WI38 (cell line): ENCODE data around the gene TLN1.

Experiments
- H3K4me3 ChIP-seq: 2 replicates; pipeline ENCODE4 v1.5.1; 2011; ENCODE audit warnings: low read depth, mild to moderate bottlenecking, control low read depth, low read length
- TF ChIP-seq, protein P1 (sequence below): IDR thresholded peaks from 2 replicates; pipeline ENCODE4 v1.5.1; 2012; ENCODE audit warnings: low read depth, mild to moderate bottlenecking, control low read depth, low read length

TLN1 gene

DNA sequence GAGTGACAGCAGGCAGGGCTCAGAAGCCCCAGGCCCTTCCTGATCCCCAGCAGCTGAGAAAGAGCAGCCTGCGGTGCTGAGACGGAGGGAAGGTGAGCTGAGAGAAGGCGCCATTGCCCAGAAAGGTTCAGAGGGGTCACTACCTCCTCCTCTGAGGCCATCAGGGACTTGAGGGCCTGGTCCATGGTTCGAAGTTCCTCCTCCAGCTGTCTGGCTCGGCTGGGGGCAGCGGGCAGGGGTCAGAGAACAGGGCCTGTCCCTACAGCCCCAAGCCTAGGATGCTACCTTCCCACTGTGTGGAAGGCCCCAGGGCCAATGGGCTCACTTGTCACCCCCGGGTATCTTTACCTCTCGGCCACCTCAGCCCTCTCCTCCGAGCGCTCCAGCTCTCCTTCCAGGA, 47.1 kb downstream of the TLN1 start:
- H3K4me3 ChIP-seq: peak overlapping the region; percentile 22; the same call in 1 of the 2 replicates
- TF ChIP-seq, protein P1, sequence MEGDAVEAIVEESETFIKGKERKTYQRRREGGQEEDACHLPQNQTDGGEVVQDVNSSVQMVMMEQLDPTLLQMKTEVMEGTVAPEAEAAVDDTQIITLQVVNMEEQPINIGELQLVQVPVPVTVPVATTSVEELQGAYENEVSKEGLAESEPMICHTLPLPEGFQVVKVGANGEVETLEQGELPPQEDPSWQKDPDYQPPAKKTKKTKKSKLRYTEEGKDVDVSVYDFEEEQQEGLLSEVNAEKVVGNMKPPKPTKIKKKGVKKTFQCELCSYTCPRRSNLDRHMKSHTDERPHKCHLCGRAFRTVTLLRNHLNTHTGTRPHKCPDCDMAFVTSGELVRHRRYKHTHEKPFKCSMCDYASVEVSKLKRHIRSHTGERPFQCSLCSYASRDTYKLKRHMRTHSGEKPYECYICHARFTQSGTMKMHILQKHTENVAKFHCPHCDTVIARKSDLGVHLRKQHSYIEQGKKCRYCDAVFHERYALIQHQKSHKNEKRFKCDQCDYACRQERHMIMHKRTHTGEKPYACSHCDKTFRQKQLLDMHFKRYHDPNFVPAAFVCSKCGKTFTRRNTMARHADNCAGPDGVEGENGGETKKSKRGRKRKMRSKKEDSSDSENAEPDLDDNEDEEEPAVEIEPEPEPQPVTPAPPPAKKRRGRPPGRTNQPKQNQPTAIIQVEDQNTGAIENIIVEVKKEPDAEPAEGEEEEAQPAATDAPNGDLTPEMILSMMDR: no peak

DNA sequence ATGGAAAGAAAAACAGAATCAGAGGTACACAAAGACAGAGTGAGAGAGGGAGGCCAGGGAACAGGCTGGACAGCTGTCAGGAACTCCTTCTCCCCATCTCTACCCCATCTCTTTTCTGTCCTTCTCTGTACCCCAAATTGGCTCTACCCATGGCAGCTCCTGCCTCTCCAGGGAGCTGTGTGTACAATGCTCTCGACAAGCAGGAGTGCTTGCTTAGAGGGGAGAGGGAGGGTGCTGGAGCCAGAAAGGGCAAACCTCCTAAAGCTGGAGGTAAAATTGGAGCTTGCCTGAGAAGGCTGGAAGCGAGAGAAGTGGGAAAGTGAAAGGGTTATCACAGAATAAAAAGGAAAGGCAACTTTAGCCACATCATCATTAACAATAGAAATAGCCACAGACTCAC, 48.7 kb downstream of the TLN1 start:
- no peak overlapping the region for H3K4me3 ChIP-seq
- TF ChIP-seq, protein P1: no peak

DNA sequence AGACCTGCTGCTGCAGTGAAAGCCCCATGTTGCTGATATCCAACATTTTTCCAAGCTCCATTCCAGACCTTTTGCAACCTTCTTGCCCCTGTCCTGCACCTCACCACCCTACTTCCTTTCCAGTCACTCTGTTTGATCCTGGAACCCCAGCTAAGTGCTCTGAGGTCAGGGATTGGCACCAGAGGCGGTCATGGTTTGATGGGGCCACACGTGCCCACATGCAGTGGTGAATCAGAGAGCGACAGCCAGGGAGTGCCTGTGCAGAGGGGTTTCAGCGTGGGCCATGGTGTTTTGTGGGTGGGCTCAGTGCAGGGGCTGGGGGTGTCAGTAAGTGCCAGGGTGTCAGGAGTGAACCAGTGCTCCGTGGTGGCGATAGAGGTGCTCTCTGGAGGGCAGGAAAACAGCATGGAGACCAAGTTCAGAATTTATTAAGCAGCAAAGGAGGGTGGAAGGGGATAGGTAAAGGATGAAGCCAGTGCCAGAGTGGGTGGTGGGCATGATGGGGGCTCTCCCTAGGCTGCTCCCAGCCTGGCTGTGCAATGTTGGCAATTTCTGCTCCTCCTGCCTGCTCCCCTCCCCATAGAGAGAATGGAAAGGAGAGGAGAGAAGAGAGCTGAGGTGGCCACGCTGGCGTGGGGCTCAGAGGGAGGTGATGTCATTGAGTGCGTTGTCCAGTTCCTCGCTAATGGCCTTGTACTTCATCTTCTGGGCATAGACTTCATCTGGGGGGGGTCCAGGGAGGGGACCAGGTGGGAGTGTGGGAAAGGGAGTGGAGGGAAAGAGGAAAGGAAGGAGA, 49.3 kb downstream of the TLN1 start:
- TF ChIP-seq, protein P1: no peak
- no peak overlapping the region for H3K4me3 ChIP-seq

DNA sequence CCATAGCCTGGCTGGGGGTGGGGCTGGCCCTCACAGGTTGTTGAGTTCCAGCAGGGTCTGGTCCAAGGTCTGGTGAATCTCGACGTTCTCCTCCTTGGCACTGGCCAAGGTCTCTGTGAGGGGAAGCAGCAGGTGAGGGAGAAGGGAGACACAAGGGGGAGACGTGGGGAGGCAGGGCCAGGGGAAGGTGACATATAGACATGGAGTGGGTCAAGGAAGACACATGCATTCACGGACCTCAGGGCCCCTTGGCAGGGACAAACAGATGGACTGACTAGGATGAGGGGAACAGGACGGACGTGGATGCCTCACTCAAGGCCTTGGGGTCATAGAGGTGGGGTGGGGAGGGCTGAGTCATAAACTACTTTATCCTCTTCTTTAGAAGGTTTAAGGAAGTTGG, 49.9 kb downstream of the TLN1 start:
- TF ChIP-seq, protein P1: no peak
- no peak overlapping the region for H3K4me3 ChIP-seq

DNA sequence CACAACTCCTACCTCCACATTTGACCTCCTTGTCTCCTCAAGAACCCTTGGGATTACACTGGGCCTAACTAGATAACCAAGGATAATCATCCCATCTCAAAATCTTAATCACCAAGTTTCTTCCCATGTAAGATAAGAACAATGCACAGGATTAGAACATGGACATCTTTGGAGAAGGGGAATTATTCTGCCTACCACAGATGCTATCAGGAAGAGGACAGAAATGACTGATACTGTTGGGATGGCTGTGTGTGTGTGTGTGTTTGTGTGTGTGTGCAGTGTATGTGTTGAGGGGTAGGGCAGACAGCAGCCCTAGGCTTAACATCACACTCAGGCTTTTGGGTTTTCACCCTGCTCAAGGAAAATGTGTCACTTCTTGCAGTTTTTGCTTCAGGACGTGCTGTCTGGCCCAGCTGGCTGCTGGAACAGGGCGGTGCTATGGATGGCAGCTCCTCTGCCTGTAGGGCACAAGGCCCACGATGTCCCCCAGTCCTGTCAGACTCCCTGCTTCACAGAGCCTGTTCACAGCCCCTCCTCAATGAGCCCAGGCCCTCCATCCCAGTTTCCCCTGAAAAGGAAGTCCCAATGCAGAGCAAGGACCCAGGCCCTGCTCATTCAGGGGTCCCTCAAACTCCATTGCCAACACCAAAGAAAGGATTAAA, 50.5 kb downstream of the TLN1 start:
- TF ChIP-seq, protein P1: no peak

DNA sequence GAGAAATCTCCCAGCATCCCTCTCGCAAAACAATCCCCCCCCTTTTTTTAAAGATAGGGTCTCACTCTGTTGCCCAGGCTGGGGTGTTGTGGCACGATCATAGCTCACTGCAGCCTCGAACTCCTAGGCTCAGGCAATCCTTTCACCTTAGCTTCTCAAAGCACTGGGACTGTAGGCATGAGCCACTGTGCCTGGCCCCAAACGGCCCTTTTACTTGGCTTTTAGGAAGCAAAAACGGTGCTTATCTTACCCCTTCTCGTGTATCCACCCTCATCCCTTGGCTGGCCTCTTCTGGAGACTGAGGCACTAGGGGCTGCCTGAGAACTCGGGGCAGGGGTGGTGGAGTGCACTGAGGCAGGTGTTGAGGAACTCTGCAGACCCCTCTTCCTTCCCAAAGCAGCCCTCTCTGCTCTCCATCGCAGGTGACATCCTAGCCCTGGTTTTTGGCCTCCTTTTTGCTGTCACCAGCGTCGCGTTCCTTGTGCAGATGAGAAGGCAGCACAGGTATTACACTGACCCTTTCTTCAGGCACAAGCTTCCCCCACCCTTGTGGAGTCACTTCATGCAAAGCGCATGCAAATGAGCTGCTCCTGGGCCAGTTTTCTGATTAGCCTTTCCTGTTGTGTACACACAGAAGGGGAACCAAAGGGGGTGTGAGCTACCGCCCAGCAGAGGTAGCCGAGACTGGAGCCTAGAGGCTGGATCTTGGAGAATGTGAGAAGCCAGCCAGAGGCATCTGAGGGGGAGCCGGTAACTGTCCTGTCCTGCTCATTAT, 51.5 kb downstream of the TLN1 start:
- H3K4me3 ChIP-seq: no peak overlapping the region

More for the DNA sequence above, 50.5 kb downstream of the TLN1 start:
- no peak overlapping the region for H3K4me3 ChIP-seq

More for the DNA sequence above, 51.5 kb downstream of the TLN1 start:
- TF ChIP-seq, protein P1: no peak
